ENCODE measurements around the gene GINS3. TPM values are rescaled to one million over a fixed set of nuclear protein-coding genes. Genes with fewer than 3 reads are reported as not detected.

The GINS3 gene
- total and polyA plus RNA-seq, 4 donors: 0.76 to 5.9 (median 1.2) TPM

- Histone ChIP-seq H3K4me3 (ENCODE audit: low read depth in 1 of 3, low read length in 3 of 3) (no peak overlapping the region), H3K9me3 (ENCODE audit: control insufficient read depth in 4 of 4, low read length in 3 of 4) (no peaks in the 10 kb centered on the region), H3K36me3 (ENCODE audit: control insufficient read depth in 4 of 4, insufficient read depth in 3 of 4, low read depth in 1 of 4, low read length in 3 of 4) (no peaks in the 10 kb centered on the region), H3K27me3 (ENCODE audit: control insufficient read depth in 4 of 4, insufficient read depth in 4 of 4, low read length in 3 of 4) (peaks cover 0 to 2% (median 0%) of the 10 kb centered on the region in 4 donors), H3K9ac (ENCODE audit: low read depth in 1 of 2, low read length in 2 of 2) (no peak overlapping the region), H3K27ac (ENCODE audit: low read depth in 1 of 2, low read length in 2 of 2) (no peak overlapping the region), H3K4me1 (ENCODE audit: control insufficient read depth in 4 of 4, insufficient read depth in 4 of 4, low read length in 3 of 4) (no peaks in the 10 kb centered on the region)
- no peak for DNase-seq (ENCODE audit: low spot score)
- TF ChIP-seq MAX (IDR thresholded peaks at IDR 0.05) (no peak), HNF4A (conservative IDR thresholded peaks at IDR 0.05) (no peak), SP1 (IDR thresholded peaks at IDR 0.05) (no peak), HNF4G (IDR thresholded peaks at IDR 0.05) (no peak), NR2F2 (IDR thresholded peaks at IDR 0.05) (no peak), TAF1 (conservative IDR thresholded peaks at IDR 0.05) (no peak), JUND (IDR thresholded peaks at IDR 0.05) (no peak), RAD21 (IDR thresholded peaks at IDR 0.05) (no peak), GABPA (IDR thresholded peaks at IDR 0.05 in 1 of 2, conservative IDR thresholded peaks at IDR 0.05 in 1 of 2) (no peak), YY1 (IDR thresholded peaks at IDR 0.05) (no peak), RXRA (IDR thresholded peaks at IDR 0.05) (no peak)
- 82% methylated on average over 7 of the region's 7 CpGs for WGBS
Measured at GRCh38 chr16:58450590-58450989, 58.3 kb downstream of the GINS3 start.

GRCh38 chr16:58451265-58451689, 59.0 kb downstream of the GINS3 start:
- TF ChIP-seq SP1 (IDR thresholded peaks at IDR 0.05) (no peak), GABPA (IDR thresholded peaks at IDR 0.05 in 1 of 2, conservative IDR thresholded peaks at IDR 0.05 in 1 of 2) (no peak), ATF3 (IDR thresholded peaks at IDR 0.05) (no peak), EGR1 (IDR thresholded peaks at IDR 0.05; ENCODE audit: low read depth in 2 of 2) (no peak), TAF1 (conservative IDR thresholded peaks at IDR 0.05) (no peak), HNF4G (IDR thresholded peaks at IDR 0.05) (no peak), FOXA1 (IDR thresholded peaks at IDR 0.05) (no peak), NR2F2 (IDR thresholded peaks at IDR 0.05) (no peak), FOXA2 (IDR thresholded peaks at IDR 0.05) (no peak), RXRA (IDR thresholded peaks at IDR 0.05) (no peak), YY1 (IDR thresholded peaks at IDR 0.05) (no peak), HNF4A (conservative IDR thresholded peaks at IDR 0.05) (no peak), CTCF (IDR thresholded peaks at IDR 0.05; ENCODE audit: low read depth, low read length, missing input control) (no peak), REST (IDR thresholded peaks at IDR 0.05) (no peak), JUND (IDR thresholded peaks at IDR 0.05) (no peak), RAD21 (IDR thresholded peaks at IDR 0.05) (no peak), MAX (IDR thresholded peaks at IDR 0.05) (no peak)
- no peaks in the 10 kb centered on the region for H3K9me3 ChIP-seq (ENCODE audit: control insufficient read depth in 4 of 4, low read length in 3 of 4)
- H3K27ac ChIP-seq (ENCODE audit: low read depth in 1 of 2, low read length in 2 of 2): no peak overlapping the region
- no peaks in the 10 kb centered on the region for H3K36me3 ChIP-seq (ENCODE audit: control insufficient read depth in 4 of 4, insufficient read depth in 3 of 4, low read depth in 1 of 4, low read length in 3 of 4)
- no peaks in the 10 kb centered on the region for H3K4me1 ChIP-seq (ENCODE audit: control insufficient read depth in 4 of 4, insufficient read depth in 4 of 4, low read length in 3 of 4)
- no peak overlapping the region for H3K4me3 ChIP-seq (ENCODE audit: low read depth in 1 of 3, low read length in 3 of 3)
- no peak overlapping the region for H3K9ac ChIP-seq (ENCODE audit: low read depth in 1 of 2, low read length in 2 of 2)
- no peak for DNase-seq (ENCODE audit: low spot score)
- H3K27me3 ChIP-seq (ENCODE audit: control insufficient read depth in 4 of 4, insufficient read depth in 4 of 4, low read length in 3 of 4): peaks cover 0 to 2% (median 0%) of the 10 kb centered on the region in 4 donors
- WGBS: 90% methylated on average over 3 of the region's 3 CpGs
